ENCODE measurements around the gene RAI1. TPM values are rescaled to one million over a fixed set of nuclear protein-coding genes. Genes with fewer than 3 reads are reported as not detected.

RAI1 gene
- total and polyA plus RNA-seq, 2 of the 13 experiments (the other 11 are each of a cell fraction or from before 2014, with no cell fraction given), result 3.4 to 5.2 TPM

DNA sequence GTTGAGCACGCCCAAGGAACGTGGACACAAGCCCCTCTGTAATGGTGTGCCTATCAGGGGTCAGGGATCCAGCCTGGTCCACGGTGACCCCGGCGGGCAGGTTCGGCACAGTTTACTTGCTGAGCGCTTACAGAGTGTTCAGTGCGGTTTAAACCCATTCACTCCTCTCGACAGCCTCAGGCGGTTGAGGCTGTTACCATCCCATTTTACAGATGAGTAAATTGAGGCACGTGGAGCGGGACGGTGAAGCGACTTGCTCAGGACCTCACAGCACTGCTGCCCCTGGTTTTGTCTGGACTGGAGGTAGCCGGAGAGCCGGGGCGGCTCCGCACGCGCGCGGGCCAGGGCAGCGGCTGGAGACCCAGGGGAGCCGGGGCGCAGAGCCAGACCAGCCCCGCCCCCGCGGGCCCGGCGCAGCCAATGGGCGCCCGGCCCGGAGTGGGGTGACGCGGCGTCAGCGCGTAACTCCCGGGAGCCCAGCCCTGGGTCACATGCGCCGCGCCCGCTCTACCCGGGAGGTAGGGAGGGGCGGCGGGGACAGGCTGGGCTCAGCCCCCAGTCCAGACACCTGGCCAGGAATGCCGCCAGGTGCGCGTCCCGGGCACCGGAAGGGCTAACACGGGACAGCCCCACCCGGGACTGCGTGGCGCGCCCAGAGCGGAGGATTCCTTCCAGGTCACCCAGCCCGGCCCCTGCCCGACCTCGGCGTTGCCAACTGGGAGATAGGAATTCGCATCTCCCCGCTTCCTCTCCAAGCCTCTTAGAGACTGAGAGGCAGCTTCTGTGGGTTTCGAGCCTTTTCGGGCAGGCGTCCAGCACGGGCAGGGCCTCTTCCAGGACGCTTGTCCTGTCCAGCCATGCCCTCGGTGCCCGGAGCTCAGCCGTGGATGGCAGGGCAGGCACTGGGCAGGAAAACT is 158.8 kb downstream of the RAI1 start (continued):
- TF ChIP-seq ZNF678 (CRISPR knock-in tag; IDR thresholded peaks at IDR 0.05) (0 out of 2 replicates have a peak, but pooled peaks have one; percentile 5), GFI1 (CRISPR knock-in tag; IDR thresholded peaks at IDR 0.05; ENCODE audit: borderline replicate concordance) (peak; percentile 75; the same call in 1 of the 2 replicates), PBX3 (CRISPR knock-in tag; IDR thresholded peaks at IDR 0.05; ENCODE audit: borderline replicate concordance) (no peak), ZNF672 (CRISPR knock-in tag; IDR thresholded peaks at IDR 0.05) (0 out of 2 replicates have a peak, but pooled peaks have one; percentile 62), IRF2 (CRISPR knock-in tag; IDR thresholded peaks at IDR 0.05) (peak; percentile 63; the same call in 1 of the 2 replicates), ZNF224 (CRISPR knock-in tag; IDR thresholded peaks at IDR 0.05) (no peak), ZFP37 (CRISPR knock-in tag; IDR thresholded peaks at IDR 0.05; ENCODE audit: borderline replicate concordance) (no peak), IKZF1 (IDR thresholded peaks at IDR 0.05) (no peak), PAXIP1 (CRISPR knock-in tag; conservative IDR thresholded peaks at IDR 0.05) (no peak; the same call in 1 of the 2 replicates), ATF3 (CRISPR knock-in tag; IDR thresholded peaks at IDR 0.05) (no peak; the same call in 1 of the 2 replicates)
- TF ChIP-seq, protein P1, sequence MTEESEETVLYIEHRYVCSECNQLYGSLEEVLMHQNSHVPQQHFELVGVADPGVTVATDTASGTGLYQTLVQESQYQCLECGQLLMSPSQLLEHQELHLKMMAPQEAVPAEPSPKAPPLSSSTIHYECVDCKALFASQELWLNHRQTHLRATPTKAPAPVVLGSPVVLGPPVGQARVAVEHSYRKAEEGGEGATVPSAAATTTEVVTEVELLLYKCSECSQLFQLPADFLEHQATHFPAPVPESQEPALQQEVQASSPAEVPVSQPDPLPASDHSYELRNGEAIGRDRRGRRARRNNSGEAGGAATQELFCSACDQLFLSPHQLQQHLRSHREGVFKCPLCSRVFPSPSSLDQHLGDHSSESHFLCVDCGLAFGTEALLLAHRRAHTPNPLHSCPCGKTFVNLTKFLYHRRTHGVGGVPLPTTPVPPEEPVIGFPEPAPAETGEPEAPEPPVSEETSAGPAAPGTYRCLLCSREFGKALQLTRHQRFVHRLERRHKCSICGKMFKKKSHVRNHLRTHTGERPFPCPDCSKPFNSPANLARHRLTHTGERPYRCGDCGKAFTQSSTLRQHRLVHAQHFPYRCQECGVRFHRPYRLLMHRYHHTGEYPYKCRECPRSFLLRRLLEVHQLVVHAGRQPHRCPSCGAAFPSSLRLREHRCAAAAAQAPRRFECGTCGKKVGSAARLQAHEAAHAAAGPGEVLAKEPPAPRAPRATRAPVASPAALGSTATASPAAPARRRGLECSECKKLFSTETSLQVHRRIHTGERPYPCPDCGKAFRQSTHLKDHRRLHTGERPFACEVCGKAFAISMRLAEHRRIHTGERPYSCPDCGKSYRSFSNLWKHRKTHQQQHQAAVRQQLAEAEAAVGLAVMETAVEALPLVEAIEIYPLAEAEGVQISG (CRISPR knock-in tag; IDR thresholded peaks at IDR 0.05), result peak; percentile 81
- TF ChIP-seq, protein P2, sequence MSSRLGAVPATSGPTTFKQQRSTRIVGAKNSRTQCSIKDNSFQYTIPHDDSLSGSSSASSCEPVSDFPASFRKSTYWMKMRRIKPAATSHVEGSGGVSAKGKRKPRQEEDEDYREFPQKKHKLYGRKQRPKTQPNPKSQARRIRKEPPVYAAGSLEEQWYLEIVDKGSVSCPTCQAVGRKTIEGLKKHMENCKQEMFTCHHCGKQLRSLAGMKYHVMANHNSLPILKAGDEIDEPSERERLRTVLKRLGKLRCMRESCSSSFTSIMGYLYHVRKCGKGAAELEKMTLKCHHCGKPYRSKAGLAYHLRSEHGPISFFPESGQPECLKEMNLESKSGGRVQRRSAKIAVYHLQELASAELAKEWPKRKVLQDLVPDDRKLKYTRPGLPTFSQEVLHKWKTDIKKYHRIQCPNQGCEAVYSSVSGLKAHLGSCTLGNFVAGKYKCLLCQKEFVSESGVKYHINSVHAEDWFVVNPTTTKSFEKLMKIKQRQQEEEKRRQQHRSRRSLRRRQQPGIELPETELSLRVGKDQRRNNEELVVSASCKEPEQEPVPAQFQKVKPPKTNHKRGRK (CRISPR knock-in tag; IDR thresholded peaks at IDR 0.05), result no peak
- TF ChIP-seq, protein P3, sequence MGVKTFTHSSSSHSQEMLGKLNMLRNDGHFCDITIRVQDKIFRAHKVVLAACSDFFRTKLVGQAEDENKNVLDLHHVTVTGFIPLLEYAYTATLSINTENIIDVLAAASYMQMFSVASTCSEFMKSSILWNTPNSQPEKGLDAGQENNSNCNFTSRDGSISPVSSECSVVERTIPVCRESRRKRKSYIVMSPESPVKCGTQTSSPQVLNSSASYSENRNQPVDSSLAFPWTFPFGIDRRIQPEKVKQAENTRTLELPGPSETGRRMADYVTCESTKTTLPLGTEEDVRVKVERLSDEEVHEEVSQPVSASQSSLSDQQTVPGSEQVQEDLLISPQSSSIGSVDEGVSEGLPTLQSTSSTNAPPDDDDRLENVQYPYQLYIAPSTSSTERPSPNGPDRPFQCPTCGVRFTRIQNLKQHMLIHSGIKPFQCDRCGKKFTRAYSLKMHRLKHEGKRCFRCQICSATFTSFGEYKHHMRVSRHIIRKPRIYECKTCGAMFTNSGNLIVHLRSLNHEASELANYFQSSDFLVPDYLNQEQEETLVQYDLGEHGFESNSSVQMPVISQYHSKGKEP (CRISPR knock-in tag; IDR thresholded peaks at IDR 0.05), result no peak; the same call in 1 of the 2 replicates
- TF ChIP-seq, protein P4, sequence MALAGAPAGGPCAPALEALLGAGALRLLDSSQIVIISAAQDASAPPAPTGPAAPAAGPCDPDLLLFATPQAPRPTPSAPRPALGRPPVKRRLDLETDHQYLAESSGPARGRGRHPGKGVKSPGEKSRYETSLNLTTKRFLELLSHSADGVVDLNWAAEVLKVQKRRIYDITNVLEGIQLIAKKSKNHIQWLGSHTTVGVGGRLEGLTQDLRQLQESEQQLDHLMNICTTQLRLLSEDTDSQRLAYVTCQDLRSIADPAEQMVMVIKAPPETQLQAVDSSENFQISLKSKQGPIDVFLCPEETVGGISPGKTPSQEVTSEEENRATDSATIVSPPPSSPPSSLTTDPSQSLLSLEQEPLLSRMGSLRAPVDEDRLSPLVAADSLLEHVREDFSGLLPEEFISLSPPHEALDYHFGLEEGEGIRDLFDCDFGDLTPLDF (CRISPR knock-in tag; IDR thresholded peaks at IDR 0.05), result no peak

Measured in HepG2 (cell line).